Astrocyte (in vitro differentiated cells and primary cell): ENCODE measurements around the gene KLF18.

Experiments
- EZH2 ChIP-seq: IDR thresholded peaks from 2 replicates; pipeline ENCODE4 v1.6.1; 2012; ENCODE audit warnings: mild to moderate bottlenecking, low read length, inconsistent platforms; ENCODE audit not compliant: insufficient read depth
- TF ChIP-seq, protein P1 (sequence below): IDR thresholded peaks from 2 replicates; pipeline ENCODE4 v1.5.1; 2011; ENCODE audit warnings: low read depth, mild to moderate bottlenecking, inconsistent platforms, low read length, moderate library complexity; ENCODE audit not compliant: insufficient read depth

DNA sequence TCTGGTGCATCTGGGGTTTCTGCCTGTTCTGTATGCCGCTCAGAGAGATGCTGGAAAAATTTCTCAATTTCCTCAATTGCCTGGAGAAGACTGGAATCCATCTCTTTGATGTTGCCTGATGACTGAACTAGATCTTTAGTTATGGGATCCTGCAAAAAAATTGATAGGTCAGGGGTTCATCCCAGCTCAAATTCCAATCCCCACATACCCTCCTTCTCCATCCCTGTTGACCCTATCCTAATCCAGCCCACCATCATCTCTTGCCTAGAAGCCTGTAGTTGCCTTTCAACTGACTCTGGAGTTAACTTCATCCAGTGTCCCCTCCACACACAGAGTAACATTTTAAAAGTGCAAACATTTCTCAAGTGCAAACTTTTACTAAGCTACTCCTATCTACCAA, at the start of gene KLF18:
- TF ChIP-seq, protein P1, sequence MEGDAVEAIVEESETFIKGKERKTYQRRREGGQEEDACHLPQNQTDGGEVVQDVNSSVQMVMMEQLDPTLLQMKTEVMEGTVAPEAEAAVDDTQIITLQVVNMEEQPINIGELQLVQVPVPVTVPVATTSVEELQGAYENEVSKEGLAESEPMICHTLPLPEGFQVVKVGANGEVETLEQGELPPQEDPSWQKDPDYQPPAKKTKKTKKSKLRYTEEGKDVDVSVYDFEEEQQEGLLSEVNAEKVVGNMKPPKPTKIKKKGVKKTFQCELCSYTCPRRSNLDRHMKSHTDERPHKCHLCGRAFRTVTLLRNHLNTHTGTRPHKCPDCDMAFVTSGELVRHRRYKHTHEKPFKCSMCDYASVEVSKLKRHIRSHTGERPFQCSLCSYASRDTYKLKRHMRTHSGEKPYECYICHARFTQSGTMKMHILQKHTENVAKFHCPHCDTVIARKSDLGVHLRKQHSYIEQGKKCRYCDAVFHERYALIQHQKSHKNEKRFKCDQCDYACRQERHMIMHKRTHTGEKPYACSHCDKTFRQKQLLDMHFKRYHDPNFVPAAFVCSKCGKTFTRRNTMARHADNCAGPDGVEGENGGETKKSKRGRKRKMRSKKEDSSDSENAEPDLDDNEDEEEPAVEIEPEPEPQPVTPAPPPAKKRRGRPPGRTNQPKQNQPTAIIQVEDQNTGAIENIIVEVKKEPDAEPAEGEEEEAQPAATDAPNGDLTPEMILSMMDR, result no peak
- TF ChIP-seq EZH2, result no peak
